Measurements from ENCODE around the gene TFEB.

TFEB gene

GRCh38 chr6:41736800-41737555 is 1.6 kb upstream of the TFEB start:
- no peak for DNase-seq

GRCh38 chr6:41736186-41736733 is 852 bp upstream of the TFEB start:
- DNase-seq = no peak

GRCh38 chr6:41734666-41735426 is 562 bp downstream of the TFEB start:
- DNase-seq = peak; percentile 60 to 61

- DNase-seq = peak; percentile 42 to 56
These were observed 1.4 kb downstream of the TFEB start for GRCh38 chr6:41733707-41734665.

GRCh38 chr6:41733360-41733706 is 2.1 kb downstream of the TFEB start:
- no peak for DNase-seq

GRCh38 chr6:41732591-41733359 is 2.6 kb downstream of the TFEB start:
- no peak for DNase-seq

GRCh38 chr6:41732149-41732548 is 3.3 kb downstream of the TFEB start:
- DNase-seq = no peak

GRCh38 chr6:41731561-41732086 is 3.8 kb downstream of the TFEB start:
- DNase-seq = no peak

- DNase-seq = no peak
These were observed 4.6 kb downstream of the TFEB start for GRCh38 chr6:41730531-41731436.

- DNase-seq = no peak
These were observed 5.8 kb downstream of the TFEB start for GRCh38 chr6:41729624-41730023.

- no peak for DNase-seq
These were observed 6.5 kb downstream of the TFEB start for GRCh38 chr6:41728954-41729353.

GRCh38 chr6:41728073-41728936 is 7.1 kb downstream of the TFEB start:
- DNase-seq = no peak

- no peak for DNase-seq
These were observed 7.7 kb downstream of the TFEB start for GRCh38 chr6:41727705-41728072.

- DNase-seq = no peak
These were observed 8.5 kb downstream of the TFEB start for GRCh38 chr6:41726876-41727275.

- no peak for DNase-seq
These were observed 10.6 kb downstream of the TFEB start for GRCh38 chr6:41724586-41725501.

GRCh38 chr6:41724228-41724580 is 11.2 kb downstream of the TFEB start:
- DNase-seq = no peak

- peak; percentile 91 to 92 for DNase-seq
These were observed 11.7 kb downstream of the TFEB start for GRCh38 chr6:41723530-41724227.

GRCh38 chr6:41722969-41723529 is 12.4 kb downstream of the TFEB start:
- peak in 1 of 2 experiments; percentile 25 for DNase-seq

Data from Kasumi-1 (cell line).